ENCODE measurements around the gene ABHD13. TPM values are rescaled to one million over a fixed set of nuclear protein-coding genes. Genes with fewer than 3 reads are reported as not detected.

Gene ABHD13
- total RNA-seq, 1 donor from 2014 or later: 9.9 TPM

GRCh38 chr13:108185223-108185622 lies 33.0 kb upstream of the ABHD13 start:
- no peaks in the 10 kb centered on the region for H3K36me3 ChIP-seq (ENCODE audit: control insufficient read depth, insufficient read depth, low read length)
- no peak for TF ChIP-seq CTCF (IDR thresholded peaks at IDR 0.05; ENCODE audit: insufficient read depth, low read length, poor library complexity, severe bottlenecking)
- DNase-seq (ENCODE audit: low read depth): no peak
- no peaks in the 10 kb centered on the region for H3K27me3 ChIP-seq (ENCODE audit: control insufficient read depth, insufficient read depth, low read length)
- H3K4me3 ChIP-seq (ENCODE audit: low read depth, low read length): no peak overlapping the region

- Histone ChIP-seq H3K36me3 (ENCODE audit: control insufficient read depth, insufficient read depth, low read length) (no peaks in the 10 kb centered on the region), H3K4me3 (ENCODE audit: low read depth, low read length) (no peak overlapping the region), H3K27me3 (ENCODE audit: control insufficient read depth, insufficient read depth, low read length) (no peaks in the 10 kb centered on the region)
- no peak for DNase-seq (ENCODE audit: low read depth)
- TF ChIP-seq CTCF (IDR thresholded peaks at IDR 0.05; ENCODE audit: insufficient read depth, low read length, poor library complexity, severe bottlenecking): no peak
Observed at GRCh38 chr13:108188260-108188659, 29.9 kb upstream of the ABHD13 start.

GRCh38 chr13:108190897-108191296 lies 27.3 kb upstream of the ABHD13 start:
- no peak overlapping the region for H3K4me3 ChIP-seq (ENCODE audit: low read depth, low read length)
- DNase-seq (ENCODE audit: low read depth): no peak
- H3K27me3 ChIP-seq (ENCODE audit: control insufficient read depth, insufficient read depth, low read length): no peaks in the 10 kb centered on the region
- no peak for TF ChIP-seq CTCF (IDR thresholded peaks at IDR 0.05; ENCODE audit: insufficient read depth, low read length, poor library complexity, severe bottlenecking)
- H3K36me3 ChIP-seq (ENCODE audit: control insufficient read depth, insufficient read depth, low read length): no peaks in the 10 kb centered on the region

GRCh38 chr13:108193806-108194205 lies 24.4 kb upstream of the ABHD13 start:
- TF ChIP-seq CTCF (IDR thresholded peaks at IDR 0.05; ENCODE audit: insufficient read depth, low read length, poor library complexity, severe bottlenecking): no peak

GRCh38 chr13:108194435-108194936 lies 23.7 kb upstream of the ABHD13 start:
- Histone ChIP-seq H3K4me3 (ENCODE audit: low read depth, low read length) (no peak overlapping the region), H3K27me3 (ENCODE audit: control insufficient read depth, insufficient read depth, low read length) (no peaks in the 10 kb centered on the region), H3K36me3 (ENCODE audit: control insufficient read depth, insufficient read depth, low read length) (no peaks in the 10 kb centered on the region)
- no peak for TF ChIP-seq CTCF (IDR thresholded peaks at IDR 0.05; ENCODE audit: insufficient read depth, low read length, poor library complexity, severe bottlenecking)
- DNase-seq (ENCODE audit: low read depth): no peak

More at GRCh38 chr13:108193806-108194205, 24.4 kb upstream of the ABHD13 start:
- no peaks in the 10 kb centered on the region for H3K27me3 ChIP-seq (ENCODE audit: control insufficient read depth, insufficient read depth, low read length)
- H3K36me3 ChIP-seq (ENCODE audit: control insufficient read depth, insufficient read depth, low read length): no peaks in the 10 kb centered on the region
- H3K4me3 ChIP-seq (ENCODE audit: low read depth, low read length): no peak overlapping the region
- no peak for DNase-seq (ENCODE audit: low read depth)

- no peak for DNase-seq (ENCODE audit: low read depth)
- TF ChIP-seq CTCF (IDR thresholded peaks at IDR 0.05; ENCODE audit: insufficient read depth, low read length, poor library complexity, severe bottlenecking): no peak
- H3K4me3 ChIP-seq (ENCODE audit: low read depth, low read length): no peak overlapping the region
- H3K27me3 ChIP-seq (ENCODE audit: control insufficient read depth, insufficient read depth, low read length): no peaks in the 10 kb centered on the region
- no peaks in the 10 kb centered on the region for H3K36me3 ChIP-seq (ENCODE audit: control insufficient read depth, insufficient read depth, low read length)
Observed at GRCh38 chr13:108195146-108195545, 23.0 kb upstream of the ABHD13 start.
